ENCODE results near the gene HDAC4. TPM values are rescaled to one million over a fixed set of nuclear protein-coding genes. Genes with fewer than 3 reads are reported as not detected.

HDAC4 gene
- total and polyA plus RNA-seq, 8 donors, result 1.7 to 98.8 (median 24.5) TPM

- WGBS, 5 donors, result 8 to 22% (median 15%) methylated on average over 11 to 12 of the region's 12 CpGs
- H3K27ac ChIP-seq, result peak overlapping the region; percentile 12 to 83 (median 45)
- DNase-seq, result peak; percentile 67 to 81
- H3K4me1 ChIP-seq, result peaks cover 35 to 73% (median 59%) of the 10 kb centered on the region in 4 donors
- intact Hi-C loops (cut with DNase I; ENCODE audit: low total_unique reads), result no loop called here
- H3K27me3 ChIP-seq, result no peaks in the 10 kb centered on the region
- no peaks in the 10 kb centered on the region for H3K9me3 ChIP-seq
- peaks cover 11 to 53% (median 44%) of the 10 kb centered on the region in 4 donors for H3K36me3 ChIP-seq
- no peak for TF ChIP-seq POLR2A (IDR thresholded peaks at IDR 0.05)
- TF ChIP-seq CTCF (IDR thresholded peaks at IDR 0.05), result no peak
- no peak for TF ChIP-seq EP300 (IDR thresholded peaks at IDR 0.05)
- peak in 1 of 3 donors; percentile 14 for TF ChIP-seq POLR2AphosphoS5 (IDR thresholded peaks at IDR 0.05)
- H3K4me3 ChIP-seq, result no peak overlapping the region
These were observed 287.6 kb downstream of the HDAC4 start for GRCh38 chr2:239113171-239113570.

GRCh38 chr2:239112127-239112774 is 288.6 kb downstream of the HDAC4 start:
- no peaks in the 10 kb centered on the region for H3K9me3 ChIP-seq
- H3K36me3 ChIP-seq, result peaks cover 19 to 62% (median 53%) of the 10 kb centered on the region in 4 donors
- WGBS, 5 donors, result 82 to 92% (median 89%) methylated on average over 13 to 14 of the region's 14 CpGs
- TF ChIP-seq POLR2AphosphoS5 (IDR thresholded peaks at IDR 0.05), result no peak
- TF ChIP-seq POLR2A (IDR thresholded peaks at IDR 0.05), result no peak
- TF ChIP-seq EP300 (IDR thresholded peaks at IDR 0.05), result no peak
- TF ChIP-seq CTCF (IDR thresholded peaks at IDR 0.05), result no peak
- no peaks in the 10 kb centered on the region for H3K27me3 ChIP-seq
- peaks cover 35 to 71% (median 58%) of the 10 kb centered on the region in 4 donors for H3K4me1 ChIP-seq
- peak overlapping the region in 3 of 5 donors; percentile 28 to 83 (median 56) for H3K27ac ChIP-seq
- DNase-seq, result no peak
- intact Hi-C loops (cut with DNase I; ENCODE audit: low total_unique reads), result no loop called here
- H3K4me3 ChIP-seq, result no peak overlapping the region

- WGBS, 5 donors, result 75 to 94% (median 86%) methylated on average over 14 to 36 of the region's 36 CpGs
- TF ChIP-seq POLR2AphosphoS5 (IDR thresholded peaks at IDR 0.05), result no peak
- no peak for TF ChIP-seq CTCF (IDR thresholded peaks at IDR 0.05)
- no peak for TF ChIP-seq POLR2A (IDR thresholded peaks at IDR 0.05)
- no peak for TF ChIP-seq EP300 (IDR thresholded peaks at IDR 0.05)
- H3K4me1 ChIP-seq, result peaks cover 35 to 71% (median 58%) of the 10 kb centered on the region in 4 donors
- H3K4me3 ChIP-seq, result no peak overlapping the region
- H3K36me3 ChIP-seq, result peaks cover 19 to 69% (median 60%) of the 10 kb centered on the region in 4 donors
- peak overlapping the region in 3 of 5 donors; percentile 19 to 83 (median 56) for H3K27ac ChIP-seq
- H3K9me3 ChIP-seq, result no peaks in the 10 kb centered on the region
- intact Hi-C loops (cut with DNase I; ENCODE audit: low total_unique reads), result no loop called here
- H3K27me3 ChIP-seq, result no peaks in the 10 kb centered on the region
- DNase-seq, result peak in 1 of 2 donors; percentile 36
These were observed 289.3 kb downstream of the HDAC4 start for GRCh38 chr2:239111401-239112100.

- Histone ChIP-seq H3K27ac (peak overlapping the region in 3 of 5 donors; percentile 19 to 83 (median 56)), H3K27me3 (no peaks in the 10 kb centered on the region), H3K9me3 (no peaks in the 10 kb centered on the region), H3K4me3 (no peak overlapping the region), H3K4me1 (peaks cover 35 to 71% (median 58%) of the 10 kb centered on the region in 4 donors), H3K36me3 (peaks cover 19 to 77% (median 69%) of the 10 kb centered on the region in 4 donors)
- intact Hi-C loops (cut with DNase I; ENCODE audit: low total_unique reads), result no loop called here
- WGBS, 5 donors, result 76 to 95% (median 83%) methylated on average over 11 to 14 of the region's 14 CpGs
- DNase-seq, result peak in 1 of 2 donors; percentile 62
- TF ChIP-seq CTCF (IDR thresholded peaks at IDR 0.05) (no peak), POLR2A (IDR thresholded peaks at IDR 0.05) (no peak), EP300 (IDR thresholded peaks at IDR 0.05) (peak; percentile 46)
These were observed 290.2 kb downstream of the HDAC4 start for GRCh38 chr2:239110595-239111048.

All from stomach (tissue), 9 donors.